ENCODE measurements around the gene THBD. TPM values are rescaled to one million over a fixed set of nuclear protein-coding genes. Genes with fewer than 3 reads are reported as not detected.

THBD gene
- total RNA-seq, 1 donor from 2014 or later: 5.8 TPM

GRCh38 chr20:23018432-23018831 lies 31.0 kb downstream of the THBD start:
- no peak for DNase-seq (ENCODE audit: extremely low spot score, unreplicated experiment)
- Mint-ChIP-seq H3K27me3 (peaks cover 6% of the 10 kb centered on the region), H3K27ac (no peak overlapping the region), H3K4me1 (ENCODE audit: unreplicated experiment) (peaks cover 12% of the 10 kb centered on the region), H3K9me3 (no peaks in the 10 kb centered on the region), H3K36me3 (no peaks in the 10 kb centered on the region), H3K4me3 (no peak overlapping the region)
- TF ChIP-seq CTCF (conservative IDR thresholded peaks at IDR 0.05): no peak

- no peak for DNase-seq (ENCODE audit: extremely low spot score, unreplicated experiment)
- Mint-ChIP-seq H3K4me3 (no peak overlapping the region), H3K4me1 (ENCODE audit: unreplicated experiment) (peaks cover 7% of the 10 kb centered on the region), H3K9me3 (no peaks in the 10 kb centered on the region), H3K27ac (no peak overlapping the region), H3K27me3 (peaks cover 3% of the 10 kb centered on the region), H3K36me3 (no peaks in the 10 kb centered on the region)
- TF ChIP-seq CTCF (conservative IDR thresholded peaks at IDR 0.05): no peak
Observed at GRCh38 chr20:23017516-23017915, 32.0 kb downstream of the THBD start.

- Mint-ChIP-seq H3K36me3 (no peaks in the 10 kb centered on the region), H3K4me1 (ENCODE audit: unreplicated experiment) (no peaks in the 10 kb centered on the region), H3K4me3 (no peak overlapping the region), H3K9me3 (no peaks in the 10 kb centered on the region), H3K27ac (no peak overlapping the region), H3K27me3 (peaks cover 4% of the 10 kb centered on the region)
- no peak for DNase-seq (ENCODE audit: extremely low spot score, unreplicated experiment)
- TF ChIP-seq CTCF (conservative IDR thresholded peaks at IDR 0.05): no peak
Observed at GRCh38 chr20:23013429-23013828, 36.0 kb downstream of the THBD start.

- Mint-ChIP-seq H3K27ac (no peak overlapping the region), H3K9me3 (no peaks in the 10 kb centered on the region), H3K36me3 (no peaks in the 10 kb centered on the region), H3K4me3 (no peak overlapping the region), H3K27me3 (peaks cover 3% of the 10 kb centered on the region), H3K4me1 (ENCODE audit: unreplicated experiment) (no peaks in the 10 kb centered on the region)
- TF ChIP-seq CTCF (conservative IDR thresholded peaks at IDR 0.05): no peak
- no peak for DNase-seq (ENCODE audit: extremely low spot score, unreplicated experiment)
Observed at GRCh38 chr20:23011008-23011721, 38.3 kb downstream of the THBD start.

- no peak for DNase-seq (ENCODE audit: extremely low spot score, unreplicated experiment)
- Mint-ChIP-seq H3K4me1 (ENCODE audit: unreplicated experiment) (no peaks in the 10 kb centered on the region), H3K27me3 (peaks cover 6% of the 10 kb centered on the region), H3K36me3 (no peaks in the 10 kb centered on the region), H3K27ac (no peak overlapping the region), H3K9me3 (no peaks in the 10 kb centered on the region), H3K4me3 (no peak overlapping the region)
- no peak for TF ChIP-seq CTCF (conservative IDR thresholded peaks at IDR 0.05)
Observed at GRCh38 chr20:23010096-23010495, 39.4 kb downstream of the THBD start.

Measured in type B pancreatic cell (in vitro differentiated cells).